Prostate gland (tissue), 2 donors: ENCODE results near the gene SGMS2. TPM values are rescaled to one million over a fixed set of nuclear protein-coding genes. Genes with fewer than 3 reads are reported as not detected.

Source experiments
- DNase-seq: peaks from one replicate; pipeline ENCODE4 v3.0.0-alpha.2; 2019; ENCODE audit warnings: low spot score
- H3K27ac ChIP-seq, 2 donors: fragments of 200-600 bp; sonication (generic); 2 replicates each; pipeline ENCODE4 v1.5.1; 2017 to 2019
- H3K27me3 ChIP-seq: fragments of 200-600 bp; sonication (generic); replicated peaks from 2 replicates; pipeline ENCODE4 v1.5.1; 2019; ENCODE audit not compliant: insufficient read depth
- H3K36me3 ChIP-seq, 2 donors: fragments of 200-600 bp; sonication (generic); 1 replicate in 1 of 2; 2 replicates in 1 of 2; pipeline versions ENCODE4 v1.5.1 to v1.8.1; 2017 to 2019
- H3K4me1 ChIP-seq: fragments of 200-600 bp; sonication (generic); replicated peaks from 2 replicates; pipeline ENCODE4 v1.5.1; 2019
- H3K4me3 ChIP-seq, 2 donors: fragments of 200-600 bp; sonication (generic); 2 replicates each; pipeline ENCODE4 v1.5.1; 2017 to 2019
- H3K9me3 ChIP-seq: fragments of 200-600 bp; sonication (generic); 2 replicates; pipeline ENCODE4 v1.5.1; 2017
- CTCF ChIP-seq, 4 experiments: fragments of 200-600 bp in 2 of 4; fragments of 450-650 bp in 2 of 4; sonication (generic) in 2 of 4; IDR thresholded peaks; 1 replicate in 3 of 4; 2 replicates in 1 of 4; pipeline ENCODE4 v1.5.1; 2016 to 2019; ENCODE audit warnings: antibody characterized with exemption in 4 of 4, mild to moderate bottlenecking in 2 of 4, moderate library complexity in 2 of 4
- POLR2A ChIP-seq: fragments of 450-650 bp; IDR thresholded peaks from one replicate; pipeline ENCODE4 v1.6.1; 2016; ENCODE audit warnings: antibody characterized with exemption, mild to moderate bottlenecking
- POLR2AphosphoS5 ChIP-seq: sonication (generic); formaldehyde crosslinking; IDR thresholded peaks from one replicate; pipeline ENCODE4 v1.6.1; 2017; ENCODE audit warnings: antibody characterized with exemption
- WGBS: methylation state at CpG from one replicate; pipeline ENCODE4 v1.1.5; 2018; 5-methylcytosine and 5-hydroxymethylcytosine counted together
- intact Hi-C: fragments of 100-400 bp; cut with DNase I; formaldehyde crosslinking; loops from one replicate; pipeline ENCODE4 v1.14.2; 2022
- total RNA-seq, 2 donors: library from RNA; depleted of rRNA; stranded (reverse); fragments of >200 nt; gene quantifications; one replicate each; pipeline ENCODE4 v1.1.0, GENCODE V29; 2016

Gene SGMS2
- total RNA-seq, 2 donors from 2014 or later = 37.4 to 53.6 TPM

- no peaks in the 10 kb centered on the region for H3K36me3 ChIP-seq
- intact Hi-C loops = no loop called here
- no peak for DNase-seq
- H3K4me3 ChIP-seq = no peak overlapping the region
- peaks cover 10% of the 10 kb centered on the region for H3K4me1 ChIP-seq
- no peak for TF ChIP-seq POLR2A
- no peak for TF ChIP-seq POLR2AphosphoS5
- TF ChIP-seq CTCF (IDR thresholded peaks at IDR 0.05) = no peak
- no peak overlapping the region for H3K27ac ChIP-seq
- no peaks in the 10 kb centered on the region for H3K9me3 ChIP-seq
- no peaks in the 10 kb centered on the region for H3K27me3 ChIP-seq
These were observed 73.1 kb downstream of the SGMS2 start for GRCh38 chr4:107897823-107898222.

GRCh38 chr4:107900067-107900466, 75.3 kb downstream of the SGMS2 start:
- no peak for DNase-seq
- H3K4me1 ChIP-seq = peaks cover 5% of the 10 kb centered on the region
- no peak overlapping the region for H3K4me3 ChIP-seq
- no peaks in the 10 kb centered on the region for H3K27me3 ChIP-seq
- no peaks in the 10 kb centered on the region for H3K9me3 ChIP-seq
- H3K27ac ChIP-seq = no peak overlapping the region
- TF ChIP-seq POLR2A = no peak
- no peak for TF ChIP-seq POLR2AphosphoS5
- no peak for TF ChIP-seq CTCF (IDR thresholded peaks at IDR 0.05)
- H3K36me3 ChIP-seq = no peaks in the 10 kb centered on the region
- intact Hi-C loops = loop anchor here (5.0 kb wide), 1 partner anchor 73 kb away; no protein-coding TSS in a partner anchor
- WGBS = 83% methylated on average over 4 of the region's 4 CpGs

GRCh38 chr4:107900508-107900907, 75.8 kb downstream of the SGMS2 start:
- no peaks in the 10 kb centered on the region for H3K27me3 ChIP-seq
- H3K4me3 ChIP-seq = no peak overlapping the region
- intact Hi-C loops = loop anchor here (5.0 kb wide), 1 partner anchor 73 kb away; no protein-coding TSS in a partner anchor
- no peak overlapping the region for H3K27ac ChIP-seq
- 85% methylated on average over 3 of the region's 3 CpGs for WGBS
- TF ChIP-seq CTCF (IDR thresholded peaks at IDR 0.05) (no peak), POLR2A (no peak), POLR2AphosphoS5 (no peak)
- H3K36me3 ChIP-seq = no peaks in the 10 kb centered on the region
- no peaks in the 10 kb centered on the region for H3K9me3 ChIP-seq
- peaks cover 5% of the 10 kb centered on the region for H3K4me1 ChIP-seq
- no peak for DNase-seq

GRCh38 chr4:107901213-107901934, 76.6 kb downstream of the SGMS2 start:
- H3K4me1 ChIP-seq = peaks cover 5% of the 10 kb centered on the region
- WGBS = 69% methylated on average over 2 of the region's 2 CpGs

More at GRCh38 chr4:107901213-107901934, 76.6 kb downstream of the SGMS2 start:
- Histone ChIP-seq H3K27ac (no peak overlapping the region), H3K36me3 (no peaks in the 10 kb centered on the region), H3K4me3 (no peak overlapping the region), H3K9me3 (no peaks in the 10 kb centered on the region), H3K27me3 (no peaks in the 10 kb centered on the region)
- DNase-seq = no peak
- TF ChIP-seq POLR2AphosphoS5 (no peak), CTCF (IDR thresholded peaks at IDR 0.05) (no peak), POLR2A (no peak)
- intact Hi-C loops = loop anchor here (5.0 kb wide), 1 partner anchor 74 kb away; no protein-coding TSS in a partner anchor
